Epithelial cell of proximal tubule (primary cell): Measurements from ENCODE around the gene RPS18. TPM values are rescaled to one million over a fixed set of nuclear protein-coding genes. Genes with fewer than 3 reads are reported as not detected.
"Not testable (repeated sequence)": the region's sequence is repeated elsewhere in the genome, so short reads cannot be mapped to it uniquely, and the experiment has no call there.

Source experiments
- DNase-seq: peaks from one replicate; pipeline ENCODE4 v3.0.0-alpha.2; 2011; ENCODE audit warnings: low read depth
- H3K4me3 ChIP-seq: 2 replicates; pipeline ENCODE4 v1.5.1; 2011; ENCODE audit warnings: low read depth, mild to moderate bottlenecking, low read length
- CTCF ChIP-seq: conservative IDR thresholded peaks from 2 replicates; pipeline ENCODE4 v1.5.1; 2012; ENCODE audit warnings: low read depth, mild to moderate bottlenecking, low read length
- total RNA-seq: library from RNA; depleted of rRNA; stranded (reverse); fragments of >200 nt; gene quantifications from 2 replicates; pipeline ENCODE4 v1.2.3, GENCODE V29; 2015

The RPS18 gene
- total RNA-seq, 1 donor from 2014 or later = 2,737 TPM

- DNase-seq = no peak
- TF ChIP-seq CTCF = no peak
- H3K4me3 ChIP-seq = peak overlapping the region; percentile 42
Observed at GRCh38 chr6:33277663-33278391, 6.0 kb downstream of the RPS18 start.

- H3K4me3 ChIP-seq = no peak overlapping the region
- no peak for DNase-seq
- no peak for TF ChIP-seq CTCF
Observed at GRCh38 chr6:33278392-33278741, 6.5 kb downstream of the RPS18 start.

- H3K4me3 ChIP-seq = no peak overlapping the region
- TF ChIP-seq CTCF = no peak
- no peak for DNase-seq
Observed at GRCh38 chr6:33278810-33279209, 6.9 kb downstream of the RPS18 start.

GRCh38 chr6:33279257-33279695, 7.4 kb downstream of the RPS18 start:
- DNase-seq = no peak
- H3K4me3 ChIP-seq = no peak overlapping the region
- no peak for TF ChIP-seq CTCF

- peak; percentile 86 for TF ChIP-seq CTCF
- no peak for DNase-seq
- H3K4me3 ChIP-seq = no peak overlapping the region
Observed at GRCh38 chr6:33279971-33280511, 8.2 kb downstream of the RPS18 start.

GRCh38 chr6:33280539-33280938, 8.7 kb downstream of the RPS18 start:
- no peak for DNase-seq
- no peak for TF ChIP-seq CTCF
- H3K4me3 ChIP-seq = no peak overlapping the region

- DNase-seq, H3K4me3 ChIP-seq: not testable (repeated sequence)
Observed at GRCh38 chr6:33285214-33285613, 13.3 kb downstream of the RPS18 start.
